Gastroesophageal sphincter (tissue), 3 donors: ENCODE measurements around the gene ZNF681.

Experiments
- EP300 ChIP-seq: sonication (generic); formaldehyde crosslinking; IDR thresholded peaks from one replicate; pipeline ENCODE4 v1.6.1; 2017; ENCODE audit warnings: antibody characterized with exemption, mild to moderate bottlenecking
- POLR2A ChIP-seq, 2 donors: fragments of 450-650 bp; IDR thresholded peaks; one replicate each; pipeline ENCODE4 v1.6.1; 2017; ENCODE audit warnings: antibody characterized with exemption in 2 of 2, mild to moderate bottlenecking in 2 of 2, moderate library complexity in 1 of 2
- POLR2AphosphoS5 ChIP-seq: sonication (generic); formaldehyde crosslinking; IDR thresholded peaks from one replicate; pipeline ENCODE4 v1.6.1; 2017; ENCODE audit warnings: antibody characterized with exemption
- TF ChIP-seq, protein P1 (sequence below), 4 experiments: fragments of 200-600 bp in 2 of 4; fragments of 450-650 bp in 2 of 4; sonication (generic) in 1 of 4; IDR thresholded peaks; one replicate each; pipeline ENCODE4 v1.5.1; 2017 to 2019; ENCODE audit warnings: antibody characterized with exemption in 4 of 4, mild to moderate bottlenecking in 2 of 4, moderate library complexity in 2 of 4

DNA sequence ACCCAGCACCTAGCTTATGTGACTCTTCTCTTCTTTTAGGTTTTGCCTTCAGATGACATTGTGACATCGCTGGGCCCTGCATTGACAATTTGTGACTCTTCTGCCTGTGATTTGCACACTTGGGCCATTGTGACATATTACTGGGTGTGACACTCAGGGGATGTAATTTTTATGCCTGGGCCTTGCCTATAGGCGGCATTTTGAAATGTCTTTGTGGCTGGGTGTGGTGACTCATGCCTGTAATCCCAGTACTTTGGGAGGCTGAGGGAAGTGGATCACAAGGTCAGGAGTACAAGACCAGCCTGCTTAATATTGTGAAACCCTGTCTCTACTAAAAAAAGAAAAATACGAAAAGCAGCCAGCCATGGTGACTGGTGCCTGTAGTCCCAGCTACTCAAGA is 28.4 kb upstream of the ZNF681 start:
- TF ChIP-seq, protein P1, sequence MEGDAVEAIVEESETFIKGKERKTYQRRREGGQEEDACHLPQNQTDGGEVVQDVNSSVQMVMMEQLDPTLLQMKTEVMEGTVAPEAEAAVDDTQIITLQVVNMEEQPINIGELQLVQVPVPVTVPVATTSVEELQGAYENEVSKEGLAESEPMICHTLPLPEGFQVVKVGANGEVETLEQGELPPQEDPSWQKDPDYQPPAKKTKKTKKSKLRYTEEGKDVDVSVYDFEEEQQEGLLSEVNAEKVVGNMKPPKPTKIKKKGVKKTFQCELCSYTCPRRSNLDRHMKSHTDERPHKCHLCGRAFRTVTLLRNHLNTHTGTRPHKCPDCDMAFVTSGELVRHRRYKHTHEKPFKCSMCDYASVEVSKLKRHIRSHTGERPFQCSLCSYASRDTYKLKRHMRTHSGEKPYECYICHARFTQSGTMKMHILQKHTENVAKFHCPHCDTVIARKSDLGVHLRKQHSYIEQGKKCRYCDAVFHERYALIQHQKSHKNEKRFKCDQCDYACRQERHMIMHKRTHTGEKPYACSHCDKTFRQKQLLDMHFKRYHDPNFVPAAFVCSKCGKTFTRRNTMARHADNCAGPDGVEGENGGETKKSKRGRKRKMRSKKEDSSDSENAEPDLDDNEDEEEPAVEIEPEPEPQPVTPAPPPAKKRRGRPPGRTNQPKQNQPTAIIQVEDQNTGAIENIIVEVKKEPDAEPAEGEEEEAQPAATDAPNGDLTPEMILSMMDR (IDR thresholded peaks at IDR 0.05) = no peak
- no peak for TF ChIP-seq POLR2A (IDR thresholded peaks at IDR 0.05)
- TF ChIP-seq POLR2AphosphoS5 = no peak
- TF ChIP-seq EP300 = no peak
